Upper lobe of left lung (tissue), 6 donors: ENCODE measurements around the gene STC2. TPM values are rescaled to one million over a fixed set of nuclear protein-coding genes. Genes with fewer than 3 reads are reported as not detected.

Experiments used
- ATAC-seq, 2 donors: fragments of 200-7000 bp; cut with Tn5 transposase; one replicate each; pipeline ENCODE4 v1.9.1; 2022; ENCODE audit warnings: mild to moderate bottlenecking in 2 of 2, moderate library complexity in 2 of 2; ENCODE audit not compliant: low FRiP score in 2 of 2
- DNase-seq, 2 donors: peaks; one replicate each; pipeline ENCODE4 v3.0.0-alpha.2; 2019 to 2020
- H3K27ac ChIP-seq, 4 donors: fragments of 200-600 bp; sonication (generic); one replicate each; pipeline ENCODE4 v1.5.1; 2016 to 2019
- H3K27me3 ChIP-seq, 4 donors: fragments of 200-600 bp; sonication (generic); one replicate each; pipeline ENCODE4 v1.5.1; 2017 to 2019
- H3K36me3 ChIP-seq, 4 donors: fragments of 200-600 bp; sonication (generic); one replicate each; pipeline ENCODE4 v1.5.1; 2016 to 2019
- H3K4me1 ChIP-seq, 4 donors: fragments of 200-600 bp; sonication (generic); one replicate each; pipeline ENCODE4 v1.5.1; 2018 to 2019
- H3K4me3 ChIP-seq, 4 donors: fragments of 200-600 bp; sonication (generic); one replicate each; pipeline ENCODE4 v1.5.1; 2017 to 2019; ENCODE audit warnings: mild to moderate bottlenecking in 2 of 4, moderate library complexity in 1 of 4
- H3K9me3 ChIP-seq, 4 donors: fragments of 200-600 bp; sonication (generic); one replicate each; pipeline ENCODE4 v1.5.1; 2018 to 2019
- EP300 ChIP-seq, 4 donors: sonication (generic); formaldehyde crosslinking; IDR thresholded peaks; one replicate each; pipeline ENCODE4 v1.5.1; 2017; ENCODE audit warnings: antibody characterized with exemption in 4 of 4, control low read depth in 2 of 4
- POLR2A ChIP-seq, 4 donors: fragments of 450-650 bp; IDR thresholded peaks; one replicate each; pipeline ENCODE4 v1.5.1; 2016 to 2017; ENCODE audit warnings: antibody characterized with exemption in 4 of 4, mild to moderate bottlenecking in 2 of 4
- POLR2AphosphoS5 ChIP-seq, 2 donors: sonication (generic); formaldehyde crosslinking; IDR thresholded peaks; one replicate each; pipeline ENCODE4 v1.5.1; 2017; ENCODE audit warnings: antibody characterized with exemption in 2 of 2
- WGBS, 2 donors: methylation state at CpG; one replicate each; pipeline ENCODE4 v1.1.5; 2017 to 2018; 5-methylcytosine and 5-hydroxymethylcytosine counted together
- total RNA-seq, 6 donors: library from RNA; depleted of rRNA in 4 of 6; stranded (reverse); fragments of >200 nt in 4 of 6; gene quantifications; one replicate each; pipeline versions ENCODE4 v1.1.0 to v1.2.1, GENCODE V29; 2016 to 2021
- TF ChIP-seq, protein P1 (sequence below), 6 experiments: fragments of 450-650 bp in 4 of 6; fragments of 200-600 bp in 2 of 6; sonication (generic) in 2 of 6; IDR thresholded peaks; one replicate each; pipeline ENCODE4 v1.5.1; 2016 to 2019; ENCODE audit warnings: antibody characterized with exemption in 6 of 6
- donor health status: DM: no; HTN: no; CAD: no; lungs with moderate emphysema.
- donor health status: DM: no; HTN: yes; CAD: no; lungs with severe emphysema.

STC2 gene
- total RNA-seq, 6 donors from 2014 or later, result 1.0 to 11.4 (median 6.2) TPM

DNA sequence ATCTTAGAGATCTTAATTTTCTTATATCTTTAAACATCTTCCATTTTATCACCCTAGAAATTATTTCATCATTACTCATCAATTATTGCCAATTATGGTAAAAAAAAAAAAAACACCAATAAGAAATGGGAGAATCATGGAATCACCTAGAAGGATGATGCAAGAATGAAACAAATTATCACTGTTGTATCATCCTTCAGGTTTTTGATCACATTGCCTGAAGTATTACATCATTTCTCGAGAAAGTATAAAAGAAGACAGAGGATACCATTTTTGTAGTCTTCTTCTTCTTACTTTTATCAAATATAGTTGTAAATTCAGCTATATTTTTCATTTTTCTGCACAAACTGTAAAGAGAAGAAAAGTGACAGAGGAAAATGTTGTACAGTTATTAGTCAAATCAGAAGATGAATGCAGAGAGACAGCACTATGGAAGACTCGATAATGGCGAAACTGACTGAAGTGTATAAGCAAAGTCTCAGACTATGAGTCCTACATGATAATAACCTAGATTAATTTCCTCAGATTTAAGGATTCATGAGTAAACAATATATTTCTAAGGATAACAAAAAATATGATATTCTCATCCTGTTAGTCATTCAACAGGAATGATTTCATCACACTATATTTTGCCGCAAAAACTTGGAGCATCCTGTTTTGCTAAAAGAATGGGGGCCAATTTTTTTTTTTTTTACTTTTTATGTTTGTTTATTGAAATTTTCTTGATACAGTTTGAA is 5.9 kb upstream of the STC2 start:
- H3K4me1 ChIP-seq, result peaks cover 7 to 16% (median 9%) of the 10 kb centered on the region in 4 donors
- TF ChIP-seq POLR2AphosphoS5 (IDR thresholded peaks at IDR 0.05), result no peak
- TF ChIP-seq EP300 (IDR thresholded peaks at IDR 0.05), result no peak
- TF ChIP-seq, protein P1, sequence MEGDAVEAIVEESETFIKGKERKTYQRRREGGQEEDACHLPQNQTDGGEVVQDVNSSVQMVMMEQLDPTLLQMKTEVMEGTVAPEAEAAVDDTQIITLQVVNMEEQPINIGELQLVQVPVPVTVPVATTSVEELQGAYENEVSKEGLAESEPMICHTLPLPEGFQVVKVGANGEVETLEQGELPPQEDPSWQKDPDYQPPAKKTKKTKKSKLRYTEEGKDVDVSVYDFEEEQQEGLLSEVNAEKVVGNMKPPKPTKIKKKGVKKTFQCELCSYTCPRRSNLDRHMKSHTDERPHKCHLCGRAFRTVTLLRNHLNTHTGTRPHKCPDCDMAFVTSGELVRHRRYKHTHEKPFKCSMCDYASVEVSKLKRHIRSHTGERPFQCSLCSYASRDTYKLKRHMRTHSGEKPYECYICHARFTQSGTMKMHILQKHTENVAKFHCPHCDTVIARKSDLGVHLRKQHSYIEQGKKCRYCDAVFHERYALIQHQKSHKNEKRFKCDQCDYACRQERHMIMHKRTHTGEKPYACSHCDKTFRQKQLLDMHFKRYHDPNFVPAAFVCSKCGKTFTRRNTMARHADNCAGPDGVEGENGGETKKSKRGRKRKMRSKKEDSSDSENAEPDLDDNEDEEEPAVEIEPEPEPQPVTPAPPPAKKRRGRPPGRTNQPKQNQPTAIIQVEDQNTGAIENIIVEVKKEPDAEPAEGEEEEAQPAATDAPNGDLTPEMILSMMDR (IDR thresholded peaks at IDR 0.05), result no peak
- no peak for TF ChIP-seq POLR2A (IDR thresholded peaks at IDR 0.05)
- no peaks in the 10 kb centered on the region for H3K9me3 ChIP-seq
- H3K27ac ChIP-seq, result no peak overlapping the region
- ATAC-seq (no peak), DNase-seq (no peak)
- H3K36me3 ChIP-seq, result no peaks in the 10 kb centered on the region
- H3K4me3 ChIP-seq, result no peak overlapping the region
- WGBS, 2 donors, result 86 to 88% methylated on average over 4 of the region's 4 CpGs
- H3K27me3 ChIP-seq, result peaks cover 0 to 10% (median 2%) of the 10 kb centered on the region in 4 donors

DNA sequence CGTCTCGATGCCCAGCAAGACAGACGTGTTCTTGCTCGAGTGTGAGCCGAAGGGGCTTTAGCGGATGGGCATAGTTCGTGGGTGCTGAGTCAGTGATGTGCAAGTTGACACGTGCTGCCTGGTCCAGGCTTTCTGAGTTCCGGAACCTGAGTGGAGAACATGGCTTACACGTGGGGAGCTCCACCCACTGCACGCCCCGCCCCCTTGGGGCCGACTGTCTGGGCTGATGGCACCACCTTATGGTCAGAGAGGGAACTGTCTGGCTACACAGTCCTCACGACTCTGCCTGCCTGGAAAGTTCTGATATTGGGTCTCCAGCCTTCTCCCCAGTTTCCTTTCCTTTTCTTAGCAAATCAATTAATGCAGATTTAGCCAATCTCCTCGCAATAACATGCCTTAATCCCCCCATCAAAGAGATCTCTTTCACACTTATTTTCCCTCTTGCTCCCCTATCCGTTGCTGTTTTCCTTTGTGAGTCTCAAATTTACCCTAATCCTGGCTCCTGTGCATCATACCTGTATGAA is 3.8 kb upstream of the STC2 start:
- Histone ChIP-seq H3K36me3 (no peaks in the 10 kb centered on the region), H3K27me3 (peaks cover 1 to 23% (median 10%) of the 10 kb centered on the region in 4 donors), H3K4me1 (peaks cover 26 to 37% (median 30%) of the 10 kb centered on the region in 4 donors), H3K27ac (no peak overlapping the region), H3K4me3 (no peak overlapping the region), H3K9me3 (no peaks in the 10 kb centered on the region)
- TF ChIP-seq POLR2A (IDR thresholded peaks at IDR 0.05) (no peak), POLR2AphosphoS5 (IDR thresholded peaks at IDR 0.05) (peak; percentile 24 to 43)
- TF ChIP-seq, protein P1 (IDR thresholded peaks at IDR 0.05), result peak; percentile 87 to 96 (median 94)
- ATAC-seq (peak; percentile 93 to 94), DNase-seq (peak; percentile 84 to 96)
- 24 to 43% methylated on average over 4 to 16 of the region's 16 CpGs for WGBS, 2 donors

DNA sequence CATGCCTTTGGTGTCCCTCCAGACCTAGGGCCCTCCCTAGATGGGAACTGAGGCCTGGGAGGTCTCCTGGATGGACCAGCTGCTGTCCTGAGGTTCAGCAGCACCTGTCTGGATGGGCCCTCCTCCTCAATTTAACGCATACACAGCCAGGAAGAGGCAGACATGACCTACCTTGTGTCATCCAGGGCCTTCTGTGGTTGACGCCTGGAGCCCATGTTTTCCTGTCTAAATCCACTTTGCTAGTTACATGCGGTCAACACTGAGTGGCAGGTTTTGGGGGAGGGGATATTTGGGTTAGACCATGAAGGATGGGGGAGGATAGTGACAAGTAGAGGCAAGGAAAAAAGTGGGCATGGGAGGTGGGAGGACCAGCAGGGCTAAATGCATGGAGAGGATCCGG is 3.1 kb upstream of the STC2 start:
- 86 to 89% methylated on average over 4 of the region's 4 CpGs for WGBS, 2 donors
- no peaks in the 10 kb centered on the region for H3K36me3 ChIP-seq
- no peak overlapping the region for H3K27ac ChIP-seq
- ATAC-seq (no peak), DNase-seq (no peak)
- peaks cover 32 to 44% (median 35%) of the 10 kb centered on the region in 4 donors for H3K4me1 ChIP-seq
- no peaks in the 10 kb centered on the region for H3K9me3 ChIP-seq
- H3K27me3 ChIP-seq, result peaks cover 1 to 28% (median 12%) of the 10 kb centered on the region in 4 donors
- TF ChIP-seq, protein P1 (IDR thresholded peaks at IDR 0.05), result no peak
- no peak for TF ChIP-seq POLR2A (IDR thresholded peaks at IDR 0.05)
- TF ChIP-seq EP300 (IDR thresholded peaks at IDR 0.05), result no peak
- TF ChIP-seq POLR2AphosphoS5 (IDR thresholded peaks at IDR 0.05), result no peak
- H3K4me3 ChIP-seq, result no peak overlapping the region

DNA sequence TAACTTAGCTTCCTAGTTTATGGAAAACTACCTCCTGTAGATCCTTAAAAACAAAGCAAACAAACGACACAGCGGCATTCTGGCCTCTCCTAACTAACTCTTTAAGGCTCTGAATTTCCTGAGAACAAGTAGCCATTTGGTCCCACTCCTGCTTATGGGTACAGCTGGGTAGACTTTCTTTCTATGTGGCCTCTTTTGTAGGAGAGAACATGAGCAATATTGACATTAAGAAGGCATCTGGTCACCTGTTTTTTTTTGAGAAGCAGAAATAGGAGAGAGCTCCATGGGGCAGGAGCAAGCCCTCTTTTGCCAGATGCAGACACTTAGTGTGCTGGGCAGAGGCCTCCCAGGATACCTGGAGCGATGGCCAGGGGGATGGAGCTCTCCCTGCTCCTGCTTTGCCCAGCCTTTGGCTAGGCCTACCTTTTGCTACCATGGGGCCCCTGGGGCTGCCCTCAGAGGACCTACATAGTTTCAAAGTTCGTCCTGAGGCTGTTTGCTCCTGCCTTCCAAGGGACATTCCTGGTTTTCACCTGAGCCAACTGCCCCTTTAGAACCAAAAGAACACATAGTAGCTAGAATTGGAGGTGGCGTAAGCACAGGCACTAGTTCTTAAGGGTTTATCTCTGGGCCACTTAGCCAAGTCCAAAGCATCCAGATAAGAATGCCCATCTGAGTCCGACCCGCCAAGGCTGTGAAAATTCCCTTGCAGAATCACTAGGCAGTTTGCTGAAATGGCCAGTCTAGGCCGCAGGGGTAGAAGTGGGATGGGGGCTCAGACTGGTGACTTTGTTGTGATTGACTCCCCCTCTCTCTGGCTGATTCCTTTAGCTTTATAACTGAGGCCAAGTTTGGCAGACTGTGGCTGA is 2.4 kb upstream of the STC2 start:
- Histone ChIP-seq H3K4me1 (peaks cover 34 to 45% (median 36%) of the 10 kb centered on the region in 4 donors), H3K4me3 (no peak overlapping the region), H3K36me3 (no peaks in the 10 kb centered on the region), H3K9me3 (no peaks in the 10 kb centered on the region), H3K27me3 (peaks cover 1 to 28% (median 12%) of the 10 kb centered on the region in 4 donors), H3K27ac (no peak overlapping the region)
- 81 to 85% methylated on average over 8 of the region's 8 CpGs for WGBS, 2 donors
- no peak for DNase-seq
- ATAC-seq, result no peak
- no peak for TF ChIP-seq POLR2AphosphoS5 (IDR thresholded peaks at IDR 0.05)
- TF ChIP-seq POLR2A (IDR thresholded peaks at IDR 0.05), result no peak
- TF ChIP-seq, protein P1 (IDR thresholded peaks at IDR 0.05), result no peak
- TF ChIP-seq EP300 (IDR thresholded peaks at IDR 0.05), result no peak
